GM10266 (cell line): ENCODE measurements around the gene UQCRHL.
"Not testable (repeated sequence)": the region's sequence is repeated elsewhere in the genome, so short reads cannot be mapped to it uniquely, and the experiment has no call there.

Experiments used
- DNase-seq: peaks from one replicate; pipeline ENCODE4 v3.0.0; 2012; ENCODE audit errors: extremely low spot score
- CTCF ChIP-seq: IDR thresholded peaks from 2 replicates; pipeline ENCODE4 v1.5.1; 2012; ENCODE audit warnings: mild to moderate bottlenecking, low read depth; ENCODE audit not compliant: control insufficient read depth, insufficient read depth; ENCODE audit errors: missing control alignments

UQCRHL gene

GRCh38 chr1:15837931-15838330 lies 30.5 kb upstream of the UQCRHL start:
- TF ChIP-seq CTCF = no peak
- DNase-seq = no peak

- no peak for TF ChIP-seq CTCF
- DNase-seq = peak; percentile 88
Observed at GRCh38 chr1:15836772-15837669, 29.6 kb upstream of the UQCRHL start.

- DNase-seq = not testable (repeated sequence)
Observed at GRCh38 chr1:15836511-15836771, 29.0 kb upstream of the UQCRHL start.

GRCh38 chr1:15835741-15836510 lies 28.5 kb upstream of the UQCRHL start:
- no peak for TF ChIP-seq CTCF
- DNase-seq = peak; percentile 94

GRCh38 chr1:15835205-15835740 lies 27.8 kb upstream of the UQCRHL start:
- no peak for DNase-seq

GRCh38 chr1:15834406-15835204 lies 27.2 kb upstream of the UQCRHL start:
- DNase-seq = peak; percentile 83
- no peak for TF ChIP-seq CTCF

More at GRCh38 chr1:15835205-15835740, 27.8 kb upstream of the UQCRHL start:
- no peak for TF ChIP-seq CTCF

GRCh38 chr1:15833842-15834405 lies 26.5 kb upstream of the UQCRHL start:
- no peak for TF ChIP-seq CTCF
- no peak for DNase-seq
